ENCODE measurements around the gene SGTB.

DNA sequence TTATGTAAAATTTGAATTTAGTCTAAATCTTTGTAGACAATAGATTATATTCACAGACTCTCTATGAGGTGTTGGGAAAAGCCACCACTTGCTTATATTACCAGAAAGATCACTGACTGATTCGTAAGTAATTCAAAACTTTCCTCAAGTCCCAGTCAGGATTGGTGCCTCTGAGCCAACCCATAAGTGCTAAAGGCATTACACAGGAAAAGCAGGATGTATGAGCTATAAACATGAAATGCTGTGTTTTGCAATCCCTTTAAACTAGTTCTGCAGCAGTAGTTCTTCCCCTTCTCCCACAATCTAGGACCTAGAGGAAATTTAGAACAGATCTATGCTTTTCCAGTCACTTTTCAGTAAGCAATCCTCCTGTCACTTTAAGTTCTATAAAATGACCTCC, 49.1 kb downstream of the SGTB start:
- TF ChIP-seq, protein P1, sequence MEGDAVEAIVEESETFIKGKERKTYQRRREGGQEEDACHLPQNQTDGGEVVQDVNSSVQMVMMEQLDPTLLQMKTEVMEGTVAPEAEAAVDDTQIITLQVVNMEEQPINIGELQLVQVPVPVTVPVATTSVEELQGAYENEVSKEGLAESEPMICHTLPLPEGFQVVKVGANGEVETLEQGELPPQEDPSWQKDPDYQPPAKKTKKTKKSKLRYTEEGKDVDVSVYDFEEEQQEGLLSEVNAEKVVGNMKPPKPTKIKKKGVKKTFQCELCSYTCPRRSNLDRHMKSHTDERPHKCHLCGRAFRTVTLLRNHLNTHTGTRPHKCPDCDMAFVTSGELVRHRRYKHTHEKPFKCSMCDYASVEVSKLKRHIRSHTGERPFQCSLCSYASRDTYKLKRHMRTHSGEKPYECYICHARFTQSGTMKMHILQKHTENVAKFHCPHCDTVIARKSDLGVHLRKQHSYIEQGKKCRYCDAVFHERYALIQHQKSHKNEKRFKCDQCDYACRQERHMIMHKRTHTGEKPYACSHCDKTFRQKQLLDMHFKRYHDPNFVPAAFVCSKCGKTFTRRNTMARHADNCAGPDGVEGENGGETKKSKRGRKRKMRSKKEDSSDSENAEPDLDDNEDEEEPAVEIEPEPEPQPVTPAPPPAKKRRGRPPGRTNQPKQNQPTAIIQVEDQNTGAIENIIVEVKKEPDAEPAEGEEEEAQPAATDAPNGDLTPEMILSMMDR (IDR thresholded peaks at IDR 0.05; ENCODE audit: low read depth, low read length), result no peak
- TF ChIP-seq EZH2phosphoT487 (IDR thresholded peaks at IDR 0.05; ENCODE audit: low read depth), result no peak
